ENCODE data around the gene IGLL1. TPM values are rescaled to one million over a fixed set of nuclear protein-coding genes. Genes with fewer than 3 reads are reported as not detected.
"Not testable (repeated sequence)": the region's sequence is repeated elsewhere in the genome, so short reads cannot be mapped to it uniquely, and the experiment has no call there.

The IGLL1 gene
- total and polyA plus RNA-seq, 3 experiments from 2014 or later = not detected

DNA sequence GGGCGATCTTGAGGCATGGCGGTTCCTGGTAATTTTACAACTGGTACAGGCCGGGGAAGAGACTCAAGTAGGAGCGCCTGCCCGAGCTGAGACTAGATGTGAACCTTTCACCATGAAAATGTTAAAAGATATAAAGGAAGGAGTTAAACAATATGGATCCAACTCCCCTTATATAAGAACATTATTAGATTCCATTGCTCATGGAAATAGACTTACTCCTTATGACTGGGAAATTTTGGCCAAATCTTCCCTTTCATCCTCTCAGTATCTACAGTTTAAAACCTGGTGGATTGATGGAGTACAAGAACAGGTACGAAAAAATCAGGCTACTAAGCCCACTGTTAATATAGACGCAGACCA, 40.3 kb downstream of the IGLL1 start:
- H3K27me3 Mint-ChIP-seq; H3K9me3 ChIP-seq (ENCODE audit: low read length); H3K36me3 ChIP-seq (ENCODE audit: insufficient read depth, low read length); H3K4me3 ChIP-seq (ENCODE audit: low read length); H3K36me3 Mint-ChIP-seq; DNase-seq; H3K4me3 Mint-ChIP-seq; H3K27ac ChIP-seq (ENCODE audit: low read depth, low read length); POLR2A ChIA-PET; H3K4me1 ChIP-seq (ENCODE audit: insufficient read depth, low read length); H3K9me3 Mint-ChIP-seq; H3K27me3 ChIP-seq (ENCODE audit: insufficient read depth, low read length, poor library complexity, severe bottlenecking): not testable (repeated sequence)
- Mint-ChIP-seq H3K4me1 (peaks cover 9 to 14% (median 10%) of the 10 kb centered on the region in 3 donors), H3K27ac (peak overlapping the region in 3 of 8 donors; percentile 2 to 42 (median 4))
- CTCF ChIA-PET = interaction anchor here (2.7 kb wide), 1 partner anchor 310 kb away, joined by 14 read pairs; no protein-coding TSS in a partner anchor

DNA sequence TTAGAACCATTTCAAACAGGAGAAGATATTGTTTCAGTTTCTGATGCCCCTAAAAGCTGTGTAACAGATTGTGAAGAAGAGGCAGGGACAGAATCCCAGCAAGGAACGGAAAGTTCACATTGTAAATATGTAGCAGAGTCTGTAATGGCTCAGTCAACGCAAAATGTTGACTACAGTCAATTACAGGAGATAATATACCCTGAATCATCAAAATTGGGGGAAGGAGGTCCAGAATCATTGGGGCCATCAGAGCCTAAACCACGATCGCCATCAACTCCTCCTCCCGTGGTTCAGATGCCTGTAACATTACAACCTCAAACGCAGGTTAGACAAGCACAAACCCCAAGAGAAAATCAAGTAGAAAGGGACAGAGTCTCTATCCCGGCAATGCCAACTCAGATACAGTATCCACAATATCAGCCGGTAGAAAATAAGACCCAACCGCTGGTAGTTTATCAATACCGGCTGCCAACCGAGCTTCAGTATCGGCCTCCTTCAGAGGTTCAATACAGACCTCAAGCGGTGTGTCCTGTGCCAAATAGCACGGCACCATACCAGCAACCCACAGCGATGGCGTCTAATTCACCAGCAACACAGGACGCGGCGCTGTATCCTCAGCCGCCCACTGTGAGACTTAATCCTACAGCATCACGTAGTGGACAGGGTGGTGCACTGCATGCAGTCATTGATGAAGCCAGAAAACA, 40.8 kb downstream of the IGLL1 start:
- CTCF ChIA-PET = interaction anchor here (2.7 kb wide), 1 partner anchor 311 kb away, joined by 14 read pairs; no protein-coding TSS in a partner anchor
- H3K27me3 Mint-ChIP-seq = peaks cover 0 to 4% of the 10 kb centered on the region in 2 donors
- H3K27ac Mint-ChIP-seq = peak overlapping the region in 4 of 8 donors; percentile 2 to 58 (median 23)
- H3K9me3 ChIP-seq (ENCODE audit: low read length) = no peaks in the 10 kb centered on the region
- H3K4me1 Mint-ChIP-seq = peaks cover 9 to 14% (median 10%) of the 10 kb centered on the region in 3 donors
- H3K9me3 Mint-ChIP-seq = no peaks in the 10 kb centered on the region
- no peaks in the 10 kb centered on the region for H3K4me1 ChIP-seq (ENCODE audit: insufficient read depth, low read length)
- no peak overlapping the region for H3K4me3 ChIP-seq (ENCODE audit: low read length)
- H3K27me3 ChIP-seq (ENCODE audit: insufficient read depth, low read length, poor library complexity, severe bottlenecking) = no peaks in the 10 kb centered on the region
- peak overlapping the region in 6 of 7 donors; percentile 35 to 70 (median 60) for H3K4me3 Mint-ChIP-seq
- H3K27ac ChIP-seq (ENCODE audit: low read depth, low read length) = no peak overlapping the region
- no peaks in the 10 kb centered on the region for H3K36me3 Mint-ChIP-seq
- H3K36me3 ChIP-seq (ENCODE audit: insufficient read depth, low read length) = no peaks in the 10 kb centered on the region
- DNase-seq = peak; percentile 52 to 81 (median 63)
- POLR2A ChIA-PET = no interaction called here

DNA sequence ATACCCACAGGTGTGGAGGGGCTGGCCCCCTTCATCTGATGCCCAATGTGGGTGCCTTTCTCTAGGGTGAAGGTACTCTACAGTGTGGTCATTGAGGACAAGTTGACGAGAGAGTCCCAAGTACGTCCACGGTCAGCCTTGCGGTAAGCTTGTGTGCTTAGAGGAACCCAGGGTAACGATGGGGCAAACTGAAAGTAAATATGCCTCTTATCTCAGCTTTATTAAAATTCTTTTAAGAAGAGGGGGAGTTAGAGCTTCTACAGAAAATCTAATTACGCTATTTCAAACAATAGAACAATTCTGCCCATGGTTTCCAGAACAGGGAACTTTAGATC, 41.4 kb downstream of the IGLL1 start:
- H3K9me3 Mint-ChIP-seq; DNase-seq; CTCF ChIA-PET; H3K27me3 Mint-ChIP-seq; H3K27me3 ChIP-seq (ENCODE audit: insufficient read depth, low read length, poor library complexity, severe bottlenecking); POLR2A ChIA-PET; H3K36me3 ChIP-seq (ENCODE audit: insufficient read depth, low read length); H3K27ac ChIP-seq (ENCODE audit: low read depth, low read length); H3K4me3 ChIP-seq (ENCODE audit: low read length); H3K27ac Mint-ChIP-seq; H3K4me1 ChIP-seq (ENCODE audit: insufficient read depth, low read length); H3K4me3 Mint-ChIP-seq; H3K36me3 Mint-ChIP-seq; H3K9me3 ChIP-seq (ENCODE audit: low read length): not testable (repeated sequence)
- peaks cover 9 to 14% (median 10%) of the 10 kb centered on the region in 3 donors for H3K4me1 Mint-ChIP-seq

DNA sequence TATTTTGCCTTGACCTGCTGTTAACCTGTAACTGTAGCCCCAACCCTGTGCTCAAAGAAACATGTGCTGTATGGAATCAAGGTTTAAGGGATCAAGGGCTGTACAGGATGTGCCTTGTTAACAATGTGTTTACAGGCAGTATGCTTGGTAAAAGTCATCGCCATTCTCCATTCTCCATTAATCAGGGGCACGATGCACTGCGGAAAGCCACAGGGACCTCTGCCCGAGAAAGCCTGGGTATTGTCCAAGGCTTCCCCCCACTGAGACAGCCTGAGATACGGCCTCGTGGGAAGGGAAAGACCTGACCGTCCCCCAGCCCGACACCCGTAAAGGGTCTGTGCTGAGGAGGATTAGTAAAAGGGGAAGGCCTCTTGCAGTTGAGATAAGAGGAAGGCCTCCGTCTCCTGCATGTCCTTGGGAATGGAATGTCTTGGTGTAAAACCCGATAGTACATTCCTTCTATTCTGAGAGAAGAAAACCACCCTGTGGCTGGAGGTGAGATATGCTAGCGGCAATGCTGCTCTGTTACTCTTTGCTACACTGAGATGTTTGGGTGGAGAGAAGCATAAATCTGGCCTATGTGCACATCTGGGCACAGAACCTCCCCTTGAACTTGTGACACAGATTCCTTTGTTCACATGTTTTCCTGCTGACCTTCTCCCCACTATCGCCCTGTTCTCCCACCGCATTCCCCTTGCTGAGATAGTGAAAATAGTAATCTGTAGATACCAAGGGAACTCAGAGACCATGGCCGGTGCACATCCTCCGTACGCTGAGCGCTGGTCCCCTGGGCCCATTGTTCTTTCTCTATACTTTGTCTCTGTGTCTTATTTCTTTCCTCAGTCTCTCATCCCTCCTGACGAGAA, 42.0 kb downstream of the IGLL1 start:
- CTCF ChIA-PET, H3K27ac Mint-ChIP-seq, H3K4me3 Mint-ChIP-seq: not testable (repeated sequence)

DNA sequence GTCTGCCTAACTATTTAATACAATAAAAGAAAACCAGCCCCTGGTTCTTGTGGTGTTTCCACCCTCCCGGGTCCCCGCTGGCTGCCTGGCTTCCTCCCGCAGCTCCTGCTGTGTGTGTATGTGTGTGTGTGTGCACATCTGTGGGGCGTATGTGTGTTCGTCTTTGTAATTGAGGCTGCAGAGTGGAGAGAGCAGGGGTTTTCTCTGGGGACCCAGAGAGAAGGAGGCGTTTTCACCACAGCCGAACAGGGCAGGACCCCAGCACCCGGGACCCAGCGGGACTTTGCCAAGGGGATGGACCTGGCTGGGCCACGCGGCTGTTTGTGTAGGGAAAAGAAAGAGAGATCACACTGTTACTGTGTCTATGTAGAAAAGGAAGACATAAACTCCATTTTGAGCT, 42.7 kb downstream of the IGLL1 start:
- no peaks in the 10 kb centered on the region for H3K4me1 ChIP-seq (ENCODE audit: insufficient read depth, low read length)
- H3K4me3 ChIP-seq (ENCODE audit: low read length) = no peak overlapping the region
- H3K9me3 Mint-ChIP-seq = no peaks in the 10 kb centered on the region
- H3K27ac ChIP-seq (ENCODE audit: low read depth, low read length) = peak overlapping the region; percentile 24
- ChIA-PET POLR2A (no interaction called here), CTCF (no interaction called here)
- H3K36me3 Mint-ChIP-seq = no peaks in the 10 kb centered on the region
- H3K9me3 ChIP-seq (ENCODE audit: low read length) = no peaks in the 10 kb centered on the region
- H3K36me3 ChIP-seq (ENCODE audit: insufficient read depth, low read length) = no peaks in the 10 kb centered on the region
- peaks cover 10 to 14% (median 10%) of the 10 kb centered on the region in 3 donors for H3K4me1 Mint-ChIP-seq
- no peaks in the 10 kb centered on the region for H3K27me3 ChIP-seq (ENCODE audit: insufficient read depth, low read length, poor library complexity, severe bottlenecking)
- no peak overlapping the region for H3K4me3 Mint-ChIP-seq
- peaks cover 3 to 4% of the 10 kb centered on the region in 2 donors for H3K27me3 Mint-ChIP-seq
- H3K27ac Mint-ChIP-seq = no peak overlapping the region
- no peak for DNase-seq

More for the DNA sequence above, 42.0 kb downstream of the IGLL1 start:
- H3K27me3 ChIP-seq (ENCODE audit: insufficient read depth, low read length, poor library complexity, severe bottlenecking); H3K9me3 Mint-ChIP-seq; H3K36me3 ChIP-seq (ENCODE audit: insufficient read depth, low read length); H3K36me3 Mint-ChIP-seq; H3K4me1 ChIP-seq (ENCODE audit: insufficient read depth, low read length); H3K9me3 ChIP-seq (ENCODE audit: low read length); H3K4me3 ChIP-seq (ENCODE audit: low read length); H3K27me3 Mint-ChIP-seq; DNase-seq; POLR2A ChIA-PET: not testable (repeated sequence)
- peak overlapping the region; percentile 24 for H3K27ac ChIP-seq (ENCODE audit: low read depth, low read length)
- H3K4me1 Mint-ChIP-seq = peaks cover 10 to 14% (median 10%) of the 10 kb centered on the region in 3 donors

DNA sequence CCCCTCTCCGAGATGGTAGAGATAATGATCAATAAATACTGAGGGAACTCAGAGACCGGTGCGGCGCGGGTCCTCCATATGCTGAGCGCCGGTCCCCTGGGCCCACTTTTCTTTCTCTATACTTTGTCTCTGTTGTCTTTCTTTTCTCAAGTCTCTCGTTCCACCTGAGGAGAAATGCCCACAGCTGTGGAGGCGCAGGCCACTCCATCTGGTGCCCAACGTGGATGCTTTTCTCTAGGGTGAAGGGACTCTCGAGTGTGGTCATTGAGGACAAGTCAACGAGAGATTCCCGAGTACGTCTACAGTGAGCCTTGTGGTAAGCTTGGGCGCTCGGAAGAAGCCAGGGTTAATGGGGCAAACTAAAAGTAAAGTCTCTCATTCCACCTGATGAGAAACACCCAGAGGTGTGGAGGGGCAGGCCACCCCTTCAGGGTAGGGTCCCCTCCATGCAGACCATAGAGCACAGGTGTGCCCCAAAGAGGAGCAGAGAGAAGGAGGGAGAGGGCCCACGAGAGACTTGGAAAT, 43.2 kb downstream of the IGLL1 start:
- Mint-ChIP-seq H3K9me3 (no peaks in the 10 kb centered on the region), H3K4me3 (no peak overlapping the region), H3K27ac (peak overlapping the region in 1 of 8 donors; percentile 55), H3K4me1 (peaks cover 10 to 14% (median 10%) of the 10 kb centered on the region in 3 donors), H3K27me3 (peaks cover 4% of the 10 kb centered on the region in 2 donors), H3K36me3 (no peaks in the 10 kb centered on the region)
- H3K9me3 ChIP-seq (ENCODE audit: low read length) = no peaks in the 10 kb centered on the region
- ChIA-PET CTCF (no interaction called here), POLR2A (no interaction called here)
- no peaks in the 10 kb centered on the region for H3K27me3 ChIP-seq (ENCODE audit: insufficient read depth, low read length, poor library complexity, severe bottlenecking)
- H3K4me1 ChIP-seq (ENCODE audit: insufficient read depth, low read length) = no peaks in the 10 kb centered on the region
- no peaks in the 10 kb centered on the region for H3K36me3 ChIP-seq (ENCODE audit: insufficient read depth, low read length)
- H3K27ac ChIP-seq (ENCODE audit: low read depth, low read length) = peak overlapping the region; percentile 24
- no peak overlapping the region for H3K4me3 ChIP-seq (ENCODE audit: low read length)
- no peak for DNase-seq

DNA sequence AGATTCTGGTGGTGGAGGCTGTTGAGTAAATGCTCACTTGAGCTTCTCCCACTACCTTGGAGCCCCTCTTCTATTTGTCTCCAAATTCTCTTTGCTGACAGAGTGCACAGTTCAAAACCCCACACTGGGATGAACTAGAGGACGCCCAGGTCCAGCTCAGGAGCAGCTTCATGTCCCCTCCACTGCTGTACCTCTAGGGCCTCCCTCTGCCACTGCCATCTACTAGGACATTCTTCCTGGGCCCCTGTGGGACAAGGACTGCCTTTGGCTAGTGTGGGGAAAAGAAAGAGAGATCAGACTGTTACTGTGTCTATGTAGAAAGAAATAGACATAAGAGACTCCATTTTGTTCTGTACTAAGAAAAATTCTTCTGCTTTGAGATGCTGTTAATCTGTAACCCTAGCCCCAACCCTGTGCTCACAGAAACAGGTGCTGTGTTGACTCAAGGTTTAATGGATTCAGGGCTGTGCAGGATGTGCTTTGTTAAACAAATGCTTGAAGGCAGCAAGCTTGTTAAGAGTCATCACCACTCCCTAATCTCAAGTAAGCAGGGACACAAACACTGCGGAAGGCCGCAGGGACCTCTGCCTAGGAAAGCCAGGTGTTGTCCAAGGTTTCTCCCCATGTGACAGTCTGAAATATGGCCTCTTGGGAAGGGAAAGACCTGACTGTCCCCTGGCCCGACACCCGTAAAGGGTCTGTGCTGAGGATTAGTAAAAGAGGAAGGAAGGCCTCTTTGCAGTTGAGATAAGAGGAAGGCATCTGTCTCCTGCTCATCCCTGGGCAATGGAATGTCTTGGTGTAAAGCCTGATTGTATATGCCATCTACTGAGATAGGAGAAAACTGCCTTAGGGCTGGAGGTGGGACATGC, 44.1 kb downstream of the IGLL1 start:
- H3K4me3 Mint-ChIP-seq; H3K4me3 ChIP-seq (ENCODE audit: low read length); H3K27me3 Mint-ChIP-seq; H3K27ac Mint-ChIP-seq; DNase-seq; H3K36me3 ChIP-seq (ENCODE audit: insufficient read depth, low read length); CTCF ChIA-PET; H3K9me3 Mint-ChIP-seq; H3K4me1 ChIP-seq (ENCODE audit: insufficient read depth, low read length); H3K27ac ChIP-seq (ENCODE audit: low read depth, low read length); H3K36me3 Mint-ChIP-seq; POLR2A ChIA-PET; H3K9me3 ChIP-seq (ENCODE audit: low read length); H3K27me3 ChIP-seq (ENCODE audit: insufficient read depth, low read length, poor library complexity, severe bottlenecking): not testable (repeated sequence)
- H3K4me1 Mint-ChIP-seq = peaks cover 10 to 14% (median 10%) of the 10 kb centered on the region in 3 donors

All from CD8-positive, alpha-beta memory T cell (primary cell).